ENCODE results near the gene PITPNB. TPM values are rescaled to one million over a fixed set of nuclear protein-coding genes. Genes with fewer than 3 reads are reported as not detected.
A peak's percentile ranks its signal among the peaks of the same experiment; 100 is the strongest.

The PITPNB gene
- total and polyA plus RNA-seq, 7 donors: 20.4 to 135 (median 79.9) TPM

DNA sequence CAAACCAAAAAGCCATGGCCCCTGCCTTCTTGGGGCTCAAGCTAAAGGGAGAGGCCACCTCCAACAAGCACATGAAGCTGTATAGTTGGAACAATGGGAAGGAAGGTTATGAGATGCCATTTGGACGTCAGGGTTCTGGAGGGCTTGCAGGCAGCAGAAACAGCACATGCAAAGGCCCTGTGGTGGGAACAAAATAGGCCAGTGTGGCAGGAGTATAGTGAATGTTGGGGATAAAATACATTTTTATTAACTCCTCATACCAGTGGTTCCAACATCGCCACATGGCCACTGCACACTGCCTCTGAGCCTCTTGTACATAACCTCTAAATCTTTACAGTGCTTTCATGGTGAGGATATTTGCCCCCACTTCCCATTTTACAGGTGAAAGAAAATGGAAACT is 85.3 kb downstream of the PITPNB start:
- peak; percentile 18 for DNase-seq
- no peaks in the 10 kb centered on the region for H3K9me3 ChIP-seq
- H3K4me3 ChIP-seq: no peak overlapping the region
- no peaks in the 10 kb centered on the region for H3K27me3 ChIP-seq
- TF ChIP-seq EP300 (IDR thresholded peaks at IDR 0.05) (no peak), POLR2AphosphoS5 (IDR thresholded peaks at IDR 0.05) (no peak)
- TF ChIP-seq, protein P1, sequence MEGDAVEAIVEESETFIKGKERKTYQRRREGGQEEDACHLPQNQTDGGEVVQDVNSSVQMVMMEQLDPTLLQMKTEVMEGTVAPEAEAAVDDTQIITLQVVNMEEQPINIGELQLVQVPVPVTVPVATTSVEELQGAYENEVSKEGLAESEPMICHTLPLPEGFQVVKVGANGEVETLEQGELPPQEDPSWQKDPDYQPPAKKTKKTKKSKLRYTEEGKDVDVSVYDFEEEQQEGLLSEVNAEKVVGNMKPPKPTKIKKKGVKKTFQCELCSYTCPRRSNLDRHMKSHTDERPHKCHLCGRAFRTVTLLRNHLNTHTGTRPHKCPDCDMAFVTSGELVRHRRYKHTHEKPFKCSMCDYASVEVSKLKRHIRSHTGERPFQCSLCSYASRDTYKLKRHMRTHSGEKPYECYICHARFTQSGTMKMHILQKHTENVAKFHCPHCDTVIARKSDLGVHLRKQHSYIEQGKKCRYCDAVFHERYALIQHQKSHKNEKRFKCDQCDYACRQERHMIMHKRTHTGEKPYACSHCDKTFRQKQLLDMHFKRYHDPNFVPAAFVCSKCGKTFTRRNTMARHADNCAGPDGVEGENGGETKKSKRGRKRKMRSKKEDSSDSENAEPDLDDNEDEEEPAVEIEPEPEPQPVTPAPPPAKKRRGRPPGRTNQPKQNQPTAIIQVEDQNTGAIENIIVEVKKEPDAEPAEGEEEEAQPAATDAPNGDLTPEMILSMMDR (IDR thresholded peaks at IDR 0.05): no peak
- H3K4me1 ChIP-seq: no peaks in the 10 kb centered on the region
- H3K27ac ChIP-seq: no peak overlapping the region
- H3K36me3 ChIP-seq: no peaks in the 10 kb centered on the region
- WGBS, 2 donors: 47 to 92% methylated on average over 2 of the region's 2 CpGs
- intact Hi-C loops (cut with DNase I): no loop called here

DNA sequence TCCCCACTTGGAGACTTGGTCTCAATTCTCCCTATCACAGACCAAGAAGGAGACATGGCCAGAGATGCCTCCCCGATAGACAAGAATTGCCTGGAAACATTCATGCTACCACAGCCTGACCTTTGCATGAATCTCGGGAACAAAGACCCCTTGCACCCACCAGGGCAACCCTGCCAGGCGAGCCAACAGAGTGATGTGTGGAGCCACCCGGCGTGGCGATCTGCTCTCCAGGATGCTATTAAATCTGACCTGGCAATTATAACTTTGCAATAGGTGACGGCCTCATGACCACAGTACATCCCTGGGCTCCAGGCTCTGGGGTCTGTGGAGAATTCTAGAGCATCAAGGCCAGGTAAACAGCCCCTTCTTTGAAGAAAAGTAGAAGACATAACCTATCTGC is 86.5 kb downstream of the PITPNB start:
- Histone ChIP-seq H3K4me1 (no peaks in the 10 kb centered on the region), H3K27ac (no peak overlapping the region), H3K4me3 (no peak overlapping the region), H3K36me3 (no peaks in the 10 kb centered on the region), H3K9me3 (no peaks in the 10 kb centered on the region), H3K27me3 (no peaks in the 10 kb centered on the region)
- intact Hi-C loops (cut with DNase I): no loop called here
- no peak for DNase-seq
- 92 to 94% methylated on average over 7 of the region's 7 CpGs for WGBS, 2 donors
- no peak for TF ChIP-seq POLR2A (IDR thresholded peaks at IDR 0.05)
- TF ChIP-seq, protein P1 (IDR thresholded peaks at IDR 0.05): no peak
- no peak for TF ChIP-seq POLR2AphosphoS5 (IDR thresholded peaks at IDR 0.05)
- no peak for TF ChIP-seq EP300 (IDR thresholded peaks at IDR 0.05)

DNA sequence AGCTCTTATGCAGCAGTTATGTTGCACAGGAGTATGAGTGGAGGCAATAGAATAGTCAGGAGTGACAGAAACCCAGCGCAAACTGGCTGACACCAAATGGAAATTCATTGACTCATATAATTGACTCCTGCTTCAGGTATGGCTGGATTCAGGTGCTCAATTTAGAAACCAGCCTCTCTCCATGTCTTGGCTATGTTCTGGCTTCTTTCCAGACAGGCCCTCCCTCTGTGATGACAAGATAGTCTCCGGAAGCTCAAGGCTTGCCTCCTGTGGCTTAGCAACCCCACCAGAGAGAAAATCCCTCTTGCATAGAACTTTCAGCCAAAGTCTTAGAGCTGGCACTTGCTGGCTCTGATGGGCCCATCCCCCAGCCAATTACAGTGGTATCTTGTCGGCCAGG is 89.4 kb downstream of the PITPNB start:
- Histone ChIP-seq H3K27me3 (no peaks in the 10 kb centered on the region), H3K9me3 (no peaks in the 10 kb centered on the region), H3K4me3 (no peak overlapping the region), H3K27ac (no peak overlapping the region), H3K36me3 (no peaks in the 10 kb centered on the region), H3K4me1 (no peaks in the 10 kb centered on the region)
- WGBS, 2 donors: 90% methylated on average over 3 of the region's 3 CpGs
- DNase-seq: no peak
- no peak for TF ChIP-seq POLR2AphosphoS5 (IDR thresholded peaks at IDR 0.05)
- TF ChIP-seq, protein P1 (IDR thresholded peaks at IDR 0.05): no peak
- no peak for TF ChIP-seq EP300 (IDR thresholded peaks at IDR 0.05)
- no peak for TF ChIP-seq POLR2A (IDR thresholded peaks at IDR 0.05)
- intact Hi-C loops (cut with DNase I): no loop called here

DNA sequence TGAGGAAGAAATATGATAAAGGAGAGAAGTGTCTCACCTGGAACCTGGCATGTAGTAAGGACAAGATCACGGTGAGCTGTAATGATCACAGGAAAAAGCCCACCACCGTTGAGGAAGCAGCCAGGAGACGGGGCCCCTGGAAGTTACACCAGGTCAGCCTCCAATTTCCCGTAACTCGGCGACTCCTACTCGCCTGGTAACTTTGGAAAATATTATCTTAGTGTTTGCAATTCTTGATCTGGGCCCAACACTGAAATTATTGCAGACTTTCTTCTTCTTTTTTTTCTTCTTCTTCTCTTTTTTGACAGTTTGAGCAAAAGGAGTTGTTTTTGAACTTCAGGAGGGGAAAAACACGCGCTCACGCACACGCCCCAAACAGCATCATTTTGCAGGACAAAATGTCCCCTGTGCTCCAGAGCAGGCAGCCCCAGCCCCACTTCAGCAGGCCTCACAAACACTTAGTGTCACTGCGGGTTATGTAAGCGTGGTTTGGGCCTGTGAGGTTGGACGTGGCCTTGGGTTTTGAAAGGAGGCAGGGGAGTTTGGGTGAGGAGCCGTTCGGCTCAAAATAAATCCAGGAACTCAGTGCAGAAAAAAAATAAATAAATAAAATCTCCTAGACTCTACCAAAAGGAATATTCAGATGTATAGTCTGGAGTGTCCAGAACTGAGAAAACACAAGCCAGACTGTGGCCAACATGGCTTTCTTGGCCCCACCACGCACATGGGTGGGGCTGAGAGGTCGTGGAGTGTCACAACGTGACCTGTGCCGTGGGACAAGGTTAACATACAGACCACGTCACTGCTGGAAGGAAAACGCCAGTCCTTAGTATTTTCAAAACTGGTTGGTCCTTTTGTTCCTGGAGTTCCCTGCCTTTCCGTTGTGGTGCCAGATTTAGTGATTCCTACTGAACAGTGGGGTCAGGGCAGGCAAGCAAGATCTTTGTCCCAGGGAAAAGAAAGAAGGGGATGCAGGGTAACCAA is 91.2 kb downstream of the PITPNB start:
- H3K27me3 ChIP-seq: no peaks in the 10 kb centered on the region
- no peaks in the 10 kb centered on the region for H3K36me3 ChIP-seq
- no peaks in the 10 kb centered on the region for H3K4me1 ChIP-seq
- intact Hi-C loops (cut with DNase I): no loop called here
- peak overlapping the region in 2 of 4 donors; percentile 28 to 49 for H3K27ac ChIP-seq
- H3K9me3 ChIP-seq: no peaks in the 10 kb centered on the region
- peak; percentile 89 for DNase-seq
- no peak overlapping the region for H3K4me3 ChIP-seq
- no peak for TF ChIP-seq EP300 (IDR thresholded peaks at IDR 0.05)
- TF ChIP-seq POLR2AphosphoS5 (IDR thresholded peaks at IDR 0.05): no peak
- TF ChIP-seq, protein P1 (IDR thresholded peaks at IDR 0.05): no peak
- no peak for TF ChIP-seq POLR2A (IDR thresholded peaks at IDR 0.05)
- 83 to 84% methylated on average over 23 of the region's 23 CpGs for WGBS, 2 donors

Measured in sigmoid colon (tissue), 7 donors.